ENCODE data around the gene S100A6. TPM values are rescaled to one million over a fixed set of nuclear protein-coding genes. Genes with fewer than 3 reads are reported as not detected.
A peak's percentile ranks its signal among the peaks of the same experiment; 100 is the strongest.

Gene S100A6
- total and polyA plus RNA-seq, 4 donors, result 5.7 to 124 (median 28.7) TPM

- 88% methylated on average over 8 of the region's 8 CpGs for WGBS
- Histone ChIP-seq H3K36me3 (ENCODE audit: control insufficient read depth in 4 of 4, insufficient read depth in 3 of 4, low read depth in 1 of 4, low read length in 3 of 4) (no peaks in the 10 kb centered on the region), H3K27me3 (ENCODE audit: control insufficient read depth in 4 of 4, insufficient read depth in 4 of 4, low read length in 3 of 4) (peaks cover 0 to 6% (median 3%) of the 10 kb centered on the region in 4 donors), H3K4me3 (ENCODE audit: low read depth in 1 of 3, low read length in 3 of 3) (no peak overlapping the region), H3K4me1 (ENCODE audit: control insufficient read depth in 4 of 4, insufficient read depth in 4 of 4, low read length in 3 of 4) (peaks cover 0 to 2% (median 0%) of the 10 kb centered on the region in 4 donors), H3K9ac (ENCODE audit: low read depth in 1 of 2, low read length in 2 of 2) (no peak overlapping the region), H3K9me3 (ENCODE audit: control insufficient read depth in 4 of 4, low read length in 3 of 4) (no peaks in the 10 kb centered on the region), H3K27ac (ENCODE audit: low read depth in 1 of 2, low read length in 2 of 2) (no peak overlapping the region)
- no peak for DNase-seq (ENCODE audit: low spot score)
- TF ChIP-seq ATF3 (IDR thresholded peaks at IDR 0.05), result no peak
- TF ChIP-seq REST (IDR thresholded peaks at IDR 0.05), result no peak
- no peak for TF ChIP-seq CTCF (IDR thresholded peaks at IDR 0.05; ENCODE audit: low read depth, low read length, missing input control)
- TF ChIP-seq HNF4A (conservative IDR thresholded peaks at IDR 0.05), result no peak
These were observed 8.6 kb downstream of the S100A6 start for GRCh38 chr1:153527023-153527682.

GRCh38 chr1:153526132-153526543, 9.7 kb downstream of the S100A6 start:
- DNase-seq (ENCODE audit: low spot score), result peak; percentile 33
- no peak overlapping the region for H3K4me3 ChIP-seq (ENCODE audit: low read depth in 1 of 3, low read length in 3 of 3)
- no peaks in the 10 kb centered on the region for H3K36me3 ChIP-seq (ENCODE audit: control insufficient read depth in 4 of 4, insufficient read depth in 3 of 4, low read depth in 1 of 4, low read length in 3 of 4)
- TF ChIP-seq FOXA2 (IDR thresholded peaks at IDR 0.05) (no peak), SP1 (IDR thresholded peaks at IDR 0.05) (no peak), YY1 (IDR thresholded peaks at IDR 0.05) (no peak), RAD21 (IDR thresholded peaks at IDR 0.05) (no peak), REST (IDR thresholded peaks at IDR 0.05) (no peak), HNF4G (IDR thresholded peaks at IDR 0.05) (no peak), MAX (IDR thresholded peaks at IDR 0.05) (no peak), ATF3 (IDR thresholded peaks at IDR 0.05) (no peak), CTCF (IDR thresholded peaks at IDR 0.05; ENCODE audit: low read depth, low read length, missing input control) (no peak), JUND (IDR thresholded peaks at IDR 0.05) (no peak), GABPA (IDR thresholded peaks at IDR 0.05 in 1 of 2, conservative IDR thresholded peaks at IDR 0.05 in 1 of 2) (no peak)
- WGBS, result 54% methylated on average over 8 of the region's 8 CpGs
- no peak overlapping the region for H3K27ac ChIP-seq (ENCODE audit: low read depth in 1 of 2, low read length in 2 of 2)
- H3K9me3 ChIP-seq (ENCODE audit: control insufficient read depth in 4 of 4, low read length in 3 of 4), result no peaks in the 10 kb centered on the region
- H3K27me3 ChIP-seq (ENCODE audit: control insufficient read depth in 4 of 4, insufficient read depth in 4 of 4, low read length in 3 of 4), result no peaks in the 10 kb centered on the region
- H3K9ac ChIP-seq (ENCODE audit: low read depth in 1 of 2, low read length in 2 of 2), result no peak overlapping the region
- peaks cover 0 to 2% (median 0%) of the 10 kb centered on the region in 4 donors for H3K4me1 ChIP-seq (ENCODE audit: control insufficient read depth in 4 of 4, insufficient read depth in 4 of 4, low read length in 3 of 4)

All from liver (tissue), 9 donors.